NOMO-1 treated with DMSO at 0.1 percent for 48 hours (cell line): Measurements from ENCODE around the gene SORL1.
"Not testable (repeated sequence)": the region's sequence is repeated elsewhere in the genome, so short reads cannot be mapped to it uniquely, and the experiment has no call there.

Experiments used
- DNase-seq: peaks from one replicate; lab custom pipeline; 2025; ENCODE audit not compliant: unreplicated experiment; lab: John Stamatoyannopoulos, UW

SORL1 gene

GRCh38 chr11:121611242-121611641 lies 159.1 kb downstream of the SORL1 start:
- DNase-seq, result no peak

DNA sequence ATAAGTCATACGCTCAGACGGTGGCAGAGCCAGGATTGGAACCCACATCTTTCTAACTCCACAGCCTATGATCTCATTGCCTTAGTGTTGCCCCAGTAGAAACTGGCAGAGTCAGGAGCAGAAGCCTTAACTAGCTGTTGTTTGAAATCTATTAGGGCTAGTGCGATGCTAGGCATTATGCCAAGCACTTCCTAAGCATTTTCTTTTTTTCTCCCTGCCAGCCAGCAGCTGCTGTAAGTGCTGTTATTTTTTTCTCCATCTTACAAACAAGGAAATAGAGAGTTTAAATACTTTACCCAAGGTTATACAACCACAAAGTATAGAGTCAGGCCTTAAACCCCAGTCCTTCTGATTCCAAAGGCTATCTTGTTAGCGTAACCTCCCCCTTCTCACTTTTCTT lies 161.6 kb downstream of the SORL1 start:
- DNase-seq, result no peak

DNA sequence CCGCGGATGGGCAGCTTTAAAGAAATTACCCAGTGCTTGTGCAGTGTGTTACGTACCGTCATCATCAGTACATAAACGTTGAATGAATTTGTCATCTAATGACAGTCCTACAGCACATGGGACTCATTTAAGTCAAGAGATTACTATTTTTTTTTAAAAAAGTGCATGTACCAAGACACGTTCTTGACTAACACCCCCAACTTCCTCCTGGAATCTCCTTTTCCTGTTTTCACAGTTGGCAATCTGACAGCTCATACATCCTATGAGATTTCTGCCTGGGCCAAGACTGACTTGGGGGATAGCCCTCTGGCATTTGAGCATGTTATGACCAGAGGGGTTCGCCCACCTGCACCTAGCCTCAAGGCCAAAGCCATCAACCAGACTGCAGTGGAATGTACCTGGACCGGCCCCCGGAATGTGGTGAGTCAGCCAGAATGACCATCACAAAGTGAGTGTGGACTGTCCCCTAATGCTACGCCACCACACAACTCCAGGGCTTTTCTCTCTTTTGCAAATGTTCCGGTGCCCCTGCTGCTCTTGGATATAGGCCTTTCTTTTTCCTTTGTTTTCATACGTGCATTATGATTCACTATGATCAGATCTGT lies 162.6 kb downstream of the SORL1 start:
- no peak for DNase-seq

GRCh38 chr11:121615501-121615900 lies 163.4 kb downstream of the SORL1 start:
- no peak for DNase-seq

GRCh38 chr11:121618516-121618915 lies 166.4 kb downstream of the SORL1 start:
- no peak for DNase-seq

GRCh38 chr11:121625777-121626506 lies 173.8 kb downstream of the SORL1 start:
- no peak for DNase-seq

- DNase-seq, result no peak
These were observed 174.4 kb downstream of the SORL1 start for GRCh38 chr11:121626507-121626875.

GRCh38 chr11:121626980-121627379 lies 174.9 kb downstream of the SORL1 start:
- no peak for DNase-seq

- no peak for DNase-seq
These were observed 177.9 kb downstream of the SORL1 start for GRCh38 chr11:121630041-121630440.

DNA sequence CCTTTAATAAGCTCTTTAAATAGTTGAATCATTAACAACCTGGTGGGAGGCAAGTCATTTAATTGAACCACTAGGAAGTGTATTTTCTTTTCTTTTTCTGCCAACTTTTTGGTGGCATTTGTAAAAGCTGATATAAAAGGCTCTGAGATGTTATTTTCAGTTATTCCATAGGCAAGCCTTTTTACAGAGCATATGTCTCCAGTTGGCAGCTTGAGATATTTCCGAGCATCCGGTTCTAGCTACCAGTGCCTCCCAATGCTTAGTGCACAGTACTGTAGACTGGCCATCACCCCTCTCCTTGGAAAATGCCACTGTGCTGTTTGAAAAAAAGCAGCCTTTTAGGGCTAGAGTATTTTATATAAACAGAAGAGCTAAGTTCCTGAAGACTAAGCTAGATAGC lies 179.3 kb downstream of the SORL1 start:
- no peak for DNase-seq

GRCh38 chr11:121634273-121634672 lies 182.2 kb downstream of the SORL1 start:
- DNase-seq, result no peak

- no peak for DNase-seq
These were observed 182.8 kb downstream of the SORL1 start for GRCh38 chr11:121634889-121635288.

DNA sequence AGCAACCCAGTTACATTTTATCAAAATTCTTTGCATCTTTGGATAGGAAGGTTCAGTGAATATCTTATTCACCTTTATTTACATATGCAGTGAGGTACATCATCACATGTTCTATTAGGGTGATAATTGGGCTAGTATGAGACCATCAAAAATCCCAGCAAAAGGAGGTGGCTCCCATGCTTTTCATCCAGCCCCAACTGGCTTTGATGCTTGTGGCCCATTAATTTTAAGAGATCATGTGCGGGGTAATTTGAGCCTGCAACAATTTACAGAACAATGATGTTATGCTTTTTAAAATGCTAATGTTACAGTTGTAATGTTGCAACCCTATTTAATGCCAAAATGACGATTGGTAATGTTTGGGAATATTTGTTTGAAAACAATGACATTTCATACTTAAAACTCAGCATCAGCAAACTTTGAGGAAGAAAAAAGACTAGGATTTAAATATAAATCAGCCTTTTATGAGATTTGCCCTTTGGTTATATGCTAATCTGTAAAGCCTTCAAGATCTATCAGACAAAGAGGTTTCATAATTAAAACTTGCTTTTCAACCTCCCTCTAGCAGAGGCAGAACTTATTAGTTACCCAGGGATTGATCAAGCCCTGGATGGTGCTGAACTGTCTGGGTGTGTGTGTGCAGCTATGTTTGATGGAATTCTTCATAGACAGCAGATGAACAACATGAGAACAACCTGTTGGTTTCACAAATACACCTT lies 184.1 kb downstream of the SORL1 start:
- DNase-seq, result no peak

DNA sequence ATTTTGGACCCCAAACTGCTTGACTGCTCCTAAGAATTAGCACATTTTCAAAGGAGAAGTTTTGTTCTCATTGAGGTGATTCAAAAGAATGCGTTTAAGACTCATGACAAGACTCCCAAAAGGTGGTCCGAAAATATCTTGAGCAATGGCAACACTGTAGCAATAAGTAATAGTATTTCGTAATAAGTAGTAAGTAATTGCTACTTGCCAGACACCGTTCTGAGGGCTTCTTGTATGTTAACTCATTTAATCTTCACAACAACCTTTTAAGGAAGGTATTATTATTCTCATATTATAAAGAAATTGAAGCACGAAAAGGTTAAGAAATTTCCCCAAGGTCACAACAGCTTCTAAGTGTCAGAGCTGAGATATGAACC lies 184.7 kb downstream of the SORL1 start:
- DNase-seq, result peak; percentile 47

GRCh38 chr11:121637587-121637986 lies 185.5 kb downstream of the SORL1 start:
- DNase-seq, result not testable (repeated sequence)

GRCh38 chr11:121643479-121644186 lies 191.5 kb downstream of the SORL1 start:
- no peak for DNase-seq

GRCh38 chr11:121644187-121644512 lies 192.0 kb downstream of the SORL1 start:
- no peak for DNase-seq

DNA sequence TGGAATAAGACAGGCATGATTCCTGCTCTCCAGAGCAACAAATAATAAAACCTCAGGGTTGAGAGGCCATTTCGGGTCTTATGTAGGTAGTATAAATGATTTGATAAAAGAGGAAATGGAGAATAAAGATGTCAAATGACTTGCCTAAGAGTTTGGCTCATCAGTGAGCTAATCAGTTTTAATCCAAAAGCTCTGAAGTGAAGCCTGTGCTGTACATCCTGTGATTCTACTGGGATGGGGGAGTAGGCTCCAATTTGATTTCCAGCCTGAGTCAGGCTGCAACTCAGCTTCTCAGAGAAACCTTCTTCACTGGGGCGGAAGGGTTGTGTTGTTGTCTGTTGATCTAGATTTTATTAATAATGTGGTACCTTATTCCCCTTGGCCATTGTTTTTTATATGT lies 192.9 kb downstream of the SORL1 start:
- no peak for DNase-seq

- no peak for DNase-seq
These were observed 193.5 kb downstream of the SORL1 start for GRCh38 chr11:121645596-121645995.

- DNase-seq, result no peak
These were observed 196.2 kb downstream of the SORL1 start for GRCh38 chr11:121648306-121648705.

GRCh38 chr11:121649798-121650197 lies 197.7 kb downstream of the SORL1 start:
- DNase-seq, result no peak
